ENCODE data around the gene ZBTB16.

The ZBTB16 gene

GRCh38 chr11:114270531-114271270 lies 211.2 kb downstream of the ZBTB16 start:
- no peak for DNase-seq

- DNase-seq, result no peak
Measured at GRCh38 chr11:114271316-114271715, 211.8 kb downstream of the ZBTB16 start.

- DNase-seq, result no peak
Measured at GRCh38 chr11:114272311-114272710, 212.8 kb downstream of the ZBTB16 start.

- no peak for DNase-seq
Measured at GRCh38 chr11:114273071-114273470, 213.6 kb downstream of the ZBTB16 start.

- no peak for DNase-seq
Measured at GRCh38 chr11:114273890-114274635, 214.6 kb downstream of the ZBTB16 start.

- no peak for DNase-seq
Measured at GRCh38 chr11:114274637-114275036, 215.1 kb downstream of the ZBTB16 start.

GRCh38 chr11:114275280-114275679 lies 215.8 kb downstream of the ZBTB16 start:
- DNase-seq, result no peak

GRCh38 chr11:114276077-114276476 lies 216.6 kb downstream of the ZBTB16 start:
- no peak for DNase-seq

GRCh38 chr11:114277637-114278341 lies 218.3 kb downstream of the ZBTB16 start:
- DNase-seq, result no peak

GRCh38 chr11:114278342-114279065 lies 219.0 kb downstream of the ZBTB16 start:
- no peak for DNase-seq

GRCh38 chr11:114279792-114280546 lies 220.5 kb downstream of the ZBTB16 start:
- DNase-seq, result no peak

GRCh38 chr11:114280696-114281095 lies 221.2 kb downstream of the ZBTB16 start:
- DNase-seq, result no peak

GRCh38 chr11:114281388-114281956 lies 222.0 kb downstream of the ZBTB16 start:
- DNase-seq, result peak; percentile 10

- DNase-seq, result no peak
Measured at GRCh38 chr11:114282488-114282887, 223.0 kb downstream of the ZBTB16 start.

- DNase-seq, result no peak
Measured at GRCh38 chr11:114283422-114283821, 223.9 kb downstream of the ZBTB16 start.

- DNase-seq, result no peak
Measured at GRCh38 chr11:114284021-114284420, 224.5 kb downstream of the ZBTB16 start.

GRCh38 chr11:114284914-114285313 lies 225.4 kb downstream of the ZBTB16 start:
- no peak for DNase-seq

GRCh38 chr11:114285599-114285998 lies 226.1 kb downstream of the ZBTB16 start:
- DNase-seq, result no peak

GRCh38 chr11:114286229-114286628 lies 226.7 kb downstream of the ZBTB16 start:
- DNase-seq, result no peak

- DNase-seq, result no peak
Measured at GRCh38 chr11:114287154-114287553, 227.6 kb downstream of the ZBTB16 start.

GRCh38 chr11:114288136-114288535 lies 228.6 kb downstream of the ZBTB16 start:
- DNase-seq, result no peak

- DNase-seq, result no peak
Measured at GRCh38 chr11:114289779-114290178, 230.3 kb downstream of the ZBTB16 start.

All from DMS79 (cell line).